HG03442 (cell line): ENCODE measurements around the gene CCDC14.
"Not testable (repeated sequence)": the region's sequence is repeated elsewhere in the genome, so short reads cannot be mapped to it uniquely, and the experiment has no call there.

Experiments used
- ATAC-seq: cut with Tn5 transposase; IDR thresholded peaks from one replicate; pipeline ENCODE4 v1.9.1; 2021; ENCODE audit warnings: mild to moderate bottlenecking, moderate library complexity; ENCODE audit not compliant: unreplicated experiment

Gene CCDC14

GRCh38 chr3:123967260-123967659, 6.2 kb upstream of the CCDC14 start:
- not testable (repeated sequence) for ATAC-seq

GRCh38 chr3:123966799-123967198, 5.8 kb upstream of the CCDC14 start:
- not testable (repeated sequence) for ATAC-seq

- not testable (repeated sequence) for ATAC-seq
Observed at GRCh38 chr3:123964793-123965192, 3.8 kb upstream of the CCDC14 start.

- ATAC-seq, result no peak
Observed at GRCh38 chr3:123961508-123961856, 453 bp upstream of the CCDC14 start.

- peak; percentile 66 for ATAC-seq
Observed at GRCh38 chr3:123953735-123954134, 7.3 kb downstream of the CCDC14 start.

GRCh38 chr3:123952844-123953520, 8.0 kb downstream of the CCDC14 start:
- no peak for ATAC-seq

GRCh38 chr3:123951522-123952447, 9.2 kb downstream of the CCDC14 start:
- ATAC-seq, result no peak

- ATAC-seq, result no peak
Observed at GRCh38 chr3:123949641-123950040, 11.4 kb downstream of the CCDC14 start.

- ATAC-seq, result no peak
Observed at GRCh38 chr3:123948449-123948848, 12.6 kb downstream of the CCDC14 start.

GRCh38 chr3:123947482-123947881, 13.5 kb downstream of the CCDC14 start:
- ATAC-seq, result no peak

- ATAC-seq, result no peak
Observed at GRCh38 chr3:123941542-123941941, 19.5 kb downstream of the CCDC14 start.

GRCh38 chr3:123941121-123941520, 19.9 kb downstream of the CCDC14 start:
- ATAC-seq, result no peak

GRCh38 chr3:123939706-123940105, 21.3 kb downstream of the CCDC14 start:
- no peak for ATAC-seq

- ATAC-seq, result no peak
Observed at GRCh38 chr3:123936400-123936799, 24.6 kb downstream of the CCDC14 start.

GRCh38 chr3:123935830-123936229, 25.2 kb downstream of the CCDC14 start:
- no peak for ATAC-seq

GRCh38 chr3:123934250-123934649, 26.8 kb downstream of the CCDC14 start:
- ATAC-seq, result no peak

GRCh38 chr3:123930445-123930844, 30.6 kb downstream of the CCDC14 start:
- no peak for ATAC-seq

- ATAC-seq, result no peak
Observed at GRCh38 chr3:123929325-123929724, 31.7 kb downstream of the CCDC14 start.

- no peak for ATAC-seq
Observed at GRCh38 chr3:123926396-123926795, 34.6 kb downstream of the CCDC14 start.

- ATAC-seq, result no peak
Observed at GRCh38 chr3:123920868-123921267, 40.2 kb downstream of the CCDC14 start.

GRCh38 chr3:123920383-123920782, 40.6 kb downstream of the CCDC14 start:
- no peak for ATAC-seq

- ATAC-seq, result no peak
Observed at GRCh38 chr3:123919353-123919752, 41.7 kb downstream of the CCDC14 start.
